Measurements from ENCODE around the gene FHIP1B.
"Not testable (repeated sequence)": the region's sequence is repeated elsewhere in the genome, so short reads cannot be mapped to it uniquely, and the experiment has no call there.

FHIP1B gene

DNA sequence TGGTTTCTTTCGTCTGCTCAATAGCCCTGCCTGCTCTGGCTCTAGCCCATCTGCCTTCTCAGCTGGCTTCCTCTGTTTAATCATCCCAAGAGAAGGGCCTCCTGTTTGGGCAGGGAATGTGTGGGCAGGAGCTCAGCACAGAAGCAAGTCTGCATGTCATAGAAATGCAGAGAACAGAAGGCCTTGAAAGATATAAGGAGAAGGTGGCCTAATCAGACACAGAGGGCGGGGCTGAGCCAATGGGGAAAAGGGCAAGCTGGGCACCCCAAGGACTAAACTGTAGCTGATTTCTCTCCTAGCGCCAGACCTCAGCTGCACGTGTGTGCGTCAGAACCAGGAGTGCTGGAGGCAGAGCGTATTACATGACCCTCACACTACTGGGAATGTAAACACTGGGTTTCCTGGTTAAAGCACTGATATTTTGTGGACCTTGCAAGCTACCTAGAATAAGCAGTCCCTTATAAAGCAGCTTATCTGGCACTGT, 17.6 kb upstream of the FHIP1B start:
- Histone ChIP-seq H2AFZ (ENCODE audit: low read depth, low read length) (no peak overlapping the region), H3K36me3 (ENCODE audit: insufficient read depth, low read length) (no peaks in the 10 kb centered on the region), H3K27me3 (ENCODE audit: insufficient read depth, low read length) (peaks cover 16% of the 10 kb centered on the region), H3K4me1 (ENCODE audit: insufficient read depth, low read length) (no peaks in the 10 kb centered on the region), H3K4me3 (ENCODE audit: low read length) (no peak overlapping the region), H3K9me3 (ENCODE audit: low read length) (no peaks in the 10 kb centered on the region)

DNA sequence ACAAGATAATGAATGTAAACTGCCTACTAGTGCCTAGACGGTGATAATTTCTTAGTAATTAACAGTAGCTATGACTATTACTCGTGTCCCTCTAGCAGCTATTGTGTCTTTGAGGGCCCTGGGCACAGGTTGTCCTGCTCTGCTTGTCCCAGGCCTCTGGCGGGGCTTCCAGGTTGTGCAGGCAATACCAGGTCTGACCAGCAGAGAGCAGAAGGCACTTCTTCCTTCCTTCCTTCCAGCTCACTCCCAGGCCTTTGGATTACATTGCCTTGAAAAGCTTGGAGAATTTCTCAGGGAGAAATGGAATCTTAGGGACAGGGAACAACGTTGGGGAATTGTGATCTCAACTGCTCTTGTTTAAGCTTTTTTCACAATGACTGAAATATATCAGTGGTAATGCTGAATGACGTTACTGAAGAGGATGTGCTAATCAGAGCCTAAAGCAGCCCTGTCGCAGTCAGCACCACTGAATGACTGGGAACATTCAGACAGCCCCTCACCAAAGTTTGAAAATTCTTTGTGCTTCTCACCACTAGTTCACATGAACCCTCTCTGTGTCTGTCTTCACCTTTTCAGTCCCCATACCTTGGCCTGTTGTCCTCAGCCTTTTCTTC, 16.8 kb upstream of the FHIP1B start:
- Histone ChIP-seq H2AFZ (ENCODE audit: low read depth, low read length) (no peak overlapping the region), H3K27me3 (ENCODE audit: insufficient read depth, low read length) (peaks cover 8% of the 10 kb centered on the region), H3K9me3 (ENCODE audit: low read length) (no peaks in the 10 kb centered on the region), H3K36me3 (ENCODE audit: insufficient read depth, low read length) (no peaks in the 10 kb centered on the region), H3K4me3 (ENCODE audit: low read length) (no peak overlapping the region), H3K4me1 (ENCODE audit: insufficient read depth, low read length) (no peaks in the 10 kb centered on the region)

DNA sequence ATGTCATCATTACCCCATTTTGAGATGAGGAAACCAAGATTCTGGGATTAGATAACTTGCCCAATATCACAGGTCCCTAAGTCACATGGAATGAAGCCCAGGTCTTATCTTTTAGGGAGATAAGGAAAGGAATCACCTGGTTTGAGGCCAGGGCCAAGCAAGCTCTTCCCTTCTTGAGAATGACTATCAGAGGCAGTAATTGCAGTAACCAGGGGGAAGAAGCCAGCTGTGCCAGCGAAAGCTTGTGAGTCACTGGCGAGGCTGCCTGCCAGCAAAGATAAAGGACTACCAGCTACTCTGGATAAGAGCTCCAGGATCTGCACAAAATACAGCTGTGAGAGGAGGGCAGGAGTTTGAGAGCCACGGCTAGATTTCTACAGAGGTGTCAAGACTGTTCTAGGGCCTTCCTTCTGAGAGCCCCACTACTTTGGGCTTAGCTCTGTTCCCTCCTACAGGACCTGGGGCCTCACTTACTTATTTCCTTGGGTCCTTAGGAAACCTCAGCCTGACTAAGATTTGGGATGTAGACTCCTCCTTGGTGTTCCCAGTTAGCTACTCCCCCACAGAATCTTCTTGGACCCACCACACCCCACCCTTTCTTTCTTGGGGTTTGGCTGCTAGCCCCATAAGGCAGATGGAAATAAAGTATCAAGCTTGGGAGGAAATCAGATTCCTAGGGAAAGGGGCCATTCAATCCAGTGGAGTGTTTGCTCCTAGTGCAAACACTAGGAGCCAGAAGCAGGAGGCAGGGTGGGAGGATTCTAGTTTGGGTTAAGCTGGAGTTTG, 15.5 kb upstream of the FHIP1B start:
- H3K4me3 ChIP-seq (ENCODE audit: low read length): no peak overlapping the region
- H3K36me3 ChIP-seq (ENCODE audit: insufficient read depth, low read length): no peaks in the 10 kb centered on the region
- no peaks in the 10 kb centered on the region for H3K9me3 ChIP-seq (ENCODE audit: low read length)
- H2AFZ ChIP-seq (ENCODE audit: low read depth, low read length): no peak overlapping the region
- H3K4me1 ChIP-seq (ENCODE audit: insufficient read depth, low read length): no peaks in the 10 kb centered on the region
- peaks cover 5% of the 10 kb centered on the region for H3K27me3 ChIP-seq (ENCODE audit: insufficient read depth, low read length)

DNA sequence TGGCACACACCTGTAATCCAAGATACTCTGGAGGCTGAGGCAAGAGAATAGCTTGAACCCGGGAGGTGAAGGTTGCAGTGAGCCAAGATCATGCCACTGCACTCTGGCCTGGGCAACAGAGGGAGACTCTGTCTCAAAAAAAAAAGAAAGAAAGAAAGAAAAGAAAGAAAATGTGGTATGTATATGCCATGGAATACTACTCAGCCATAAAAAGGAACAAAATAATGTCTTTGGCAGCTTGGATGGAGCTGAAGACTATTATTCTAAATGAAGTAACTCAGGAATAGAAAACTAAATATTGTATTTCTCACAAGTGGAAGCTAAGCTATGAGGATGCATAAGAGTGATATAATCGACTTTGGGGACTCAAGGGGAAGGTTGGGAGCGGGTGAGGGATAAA, 14.5 kb upstream of the FHIP1B start:
- not testable (repeated sequence) for H3K9me3 ChIP-seq (ENCODE audit: low read length); H3K36me3 ChIP-seq (ENCODE audit: insufficient read depth, low read length); H3K4me3 ChIP-seq (ENCODE audit: low read length); H3K27me3 ChIP-seq (ENCODE audit: insufficient read depth, low read length); H3K4me1 ChIP-seq (ENCODE audit: insufficient read depth, low read length); H2AFZ ChIP-seq (ENCODE audit: low read depth, low read length)

DNA sequence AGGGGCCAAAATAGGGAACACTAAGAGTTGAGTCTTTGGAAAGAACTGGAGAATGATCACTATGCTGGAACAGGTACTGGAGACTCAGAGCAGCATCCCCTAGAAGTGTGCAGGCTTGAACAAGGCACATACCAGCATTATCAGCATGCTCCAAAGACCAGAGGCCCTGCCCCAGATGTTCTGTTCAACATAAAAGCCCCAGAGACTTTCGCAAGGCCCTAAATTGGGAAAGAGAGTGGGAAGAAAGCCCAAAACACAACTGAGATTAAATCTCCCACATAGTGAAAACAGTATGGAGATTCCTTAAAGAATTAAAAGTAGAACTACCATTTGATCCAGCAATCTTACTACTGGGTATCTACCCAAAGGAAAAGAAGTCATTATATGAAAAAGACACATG, 13.8 kb upstream of the FHIP1B start:
- Histone ChIP-seq H3K9me3 (ENCODE audit: low read length) (no peaks in the 10 kb centered on the region), H3K4me3 (ENCODE audit: low read length) (no peak overlapping the region)

DNA sequence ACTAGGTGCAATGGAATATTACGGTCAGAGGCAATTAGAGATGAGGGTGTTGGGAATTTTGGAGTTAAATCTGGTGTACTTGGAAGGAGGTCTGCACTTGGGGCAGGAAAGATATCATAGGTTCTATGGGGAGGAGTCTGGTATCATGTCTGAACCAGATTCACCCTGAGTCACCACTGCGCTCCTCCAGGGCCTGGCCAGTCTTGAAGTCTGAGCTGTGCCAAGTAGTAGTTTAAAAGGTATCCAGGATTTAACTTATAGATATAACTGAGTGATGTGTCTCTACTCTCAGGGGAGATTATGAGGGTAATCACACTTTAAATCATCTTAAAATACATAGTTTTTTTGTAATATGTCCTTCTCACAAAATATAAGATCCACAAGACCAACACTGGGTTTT, 11.1 kb upstream of the FHIP1B start:
- no peaks in the 10 kb centered on the region for H3K4me1 ChIP-seq (ENCODE audit: insufficient read depth, low read length)
- peaks cover 9% of the 10 kb centered on the region for H3K27me3 ChIP-seq (ENCODE audit: insufficient read depth, low read length)
- no peaks in the 10 kb centered on the region for H3K36me3 ChIP-seq (ENCODE audit: insufficient read depth, low read length)
- no peaks in the 10 kb centered on the region for H3K9me3 ChIP-seq (ENCODE audit: low read length)
- H2AFZ ChIP-seq (ENCODE audit: low read depth, low read length): no peak overlapping the region
- no peak overlapping the region for H3K4me3 ChIP-seq (ENCODE audit: low read length)

More for the DNA sequence above, 13.8 kb upstream of the FHIP1B start:
- H2AFZ ChIP-seq (ENCODE audit: low read depth, low read length): no peak overlapping the region
- no peaks in the 10 kb centered on the region for H3K4me1 ChIP-seq (ENCODE audit: insufficient read depth, low read length)
- no peaks in the 10 kb centered on the region for H3K36me3 ChIP-seq (ENCODE audit: insufficient read depth, low read length)
- peaks cover 3% of the 10 kb centered on the region for H3K27me3 ChIP-seq (ENCODE audit: insufficient read depth, low read length)

DNA sequence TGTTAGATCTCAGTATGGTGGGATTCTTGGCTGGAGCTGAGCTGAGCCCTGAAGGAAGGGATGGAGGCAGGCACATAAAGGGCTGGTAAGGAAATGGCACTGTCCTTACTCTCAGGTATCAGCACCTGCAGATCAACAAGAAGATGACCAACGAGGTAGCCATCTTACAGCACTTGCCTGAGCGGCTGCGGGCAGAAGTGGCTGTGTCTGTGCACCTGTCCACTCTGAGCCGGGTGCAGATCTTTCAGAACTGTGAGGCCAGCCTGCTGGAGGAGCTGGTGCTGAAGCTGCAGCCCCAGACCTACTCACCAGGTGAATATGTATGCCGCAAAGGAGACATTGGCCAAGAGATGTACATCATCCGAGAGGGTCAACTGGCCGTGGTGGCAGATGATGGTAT, 6.9 kb upstream of the FHIP1B start:
- Histone ChIP-seq H2AFZ (ENCODE audit: low read depth, low read length) (no peak overlapping the region), H3K9me3 (ENCODE audit: low read length) (no peaks in the 10 kb centered on the region), H3K27me3 (ENCODE audit: insufficient read depth, low read length) (peaks cover 14% of the 10 kb centered on the region), H3K36me3 (ENCODE audit: insufficient read depth, low read length) (no peaks in the 10 kb centered on the region), H3K4me3 (ENCODE audit: low read length) (no peak overlapping the region), H3K4me1 (ENCODE audit: insufficient read depth, low read length) (no peaks in the 10 kb centered on the region)

DNA sequence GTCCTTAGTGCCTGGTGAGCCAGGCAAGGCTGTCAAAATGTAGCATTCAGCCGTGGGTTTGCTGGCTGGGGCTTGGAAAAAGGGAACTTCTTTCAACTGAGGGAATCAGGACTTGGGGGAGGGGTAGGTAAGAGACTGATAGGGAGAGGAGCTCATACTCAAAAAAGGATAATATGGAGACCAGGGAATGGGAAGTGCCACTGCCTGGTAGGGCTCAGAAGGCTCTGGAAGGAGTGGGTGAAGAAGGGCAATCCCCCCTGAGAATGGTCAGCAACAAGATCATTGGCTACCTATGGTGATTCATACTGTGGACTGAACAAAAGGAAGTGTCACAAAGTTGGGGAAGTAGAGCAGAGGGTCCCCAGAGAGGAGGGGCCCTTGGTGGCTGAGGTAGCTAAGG, 6.3 kb upstream of the FHIP1B start:
- Histone ChIP-seq H2AFZ (ENCODE audit: low read depth, low read length) (no peak overlapping the region), H3K9me3 (ENCODE audit: low read length) (no peaks in the 10 kb centered on the region), H3K4me3 (ENCODE audit: low read length) (no peak overlapping the region), H3K36me3 (ENCODE audit: insufficient read depth, low read length) (no peaks in the 10 kb centered on the region), H3K4me1 (ENCODE audit: insufficient read depth, low read length) (no peaks in the 10 kb centered on the region), H3K27me3 (ENCODE audit: insufficient read depth, low read length) (peaks cover 11% of the 10 kb centered on the region)

DNA sequence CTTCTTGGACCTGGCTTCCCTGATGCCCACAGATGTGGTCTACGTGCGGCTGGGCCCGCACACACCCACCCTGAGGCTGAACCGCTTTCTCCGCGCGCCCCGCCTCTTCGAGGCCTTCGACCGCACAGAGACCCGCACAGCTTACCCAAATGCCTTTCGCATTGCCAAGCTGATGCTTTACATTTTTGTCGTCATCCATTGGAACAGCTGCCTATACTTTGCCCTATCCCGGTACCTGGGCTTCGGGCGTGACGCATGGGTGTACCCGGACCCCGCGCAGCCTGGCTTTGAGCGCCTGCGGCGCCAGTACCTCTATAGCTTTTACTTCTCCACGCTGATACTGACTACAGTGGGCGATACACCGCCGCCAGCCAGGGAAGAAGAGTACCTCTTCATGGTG, 5.7 kb upstream of the FHIP1B start:
- Histone ChIP-seq H3K36me3 (ENCODE audit: insufficient read depth, low read length) (no peaks in the 10 kb centered on the region), H3K9me3 (ENCODE audit: low read length) (no peaks in the 10 kb centered on the region), H3K27me3 (ENCODE audit: insufficient read depth, low read length) (peaks cover 11% of the 10 kb centered on the region), H3K4me1 (ENCODE audit: insufficient read depth, low read length) (peaks cover 2% of the 10 kb centered on the region), H2AFZ (ENCODE audit: low read depth, low read length) (no peak overlapping the region), H3K4me3 (ENCODE audit: low read length) (no peak overlapping the region)

DNA sequence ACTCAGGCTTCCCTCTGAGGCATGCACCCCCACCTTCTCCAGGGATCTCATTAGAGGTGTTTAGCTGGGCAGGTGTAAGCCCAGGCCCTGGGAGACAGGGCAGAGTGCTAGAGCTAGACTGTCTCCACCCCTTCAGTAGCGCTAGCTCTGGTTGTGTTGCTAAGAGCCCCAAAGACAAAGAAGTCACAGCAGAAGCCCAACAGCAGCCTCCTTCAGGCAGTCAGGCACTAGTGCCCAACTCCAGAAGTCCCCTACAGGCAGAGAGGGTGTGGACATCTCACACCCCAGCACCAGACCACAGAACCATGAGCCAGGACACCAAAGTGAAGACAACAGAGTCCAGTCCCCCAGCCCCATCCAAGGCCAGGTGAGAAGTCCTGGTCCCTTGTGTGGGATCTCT, 4.5 kb upstream of the FHIP1B start, which contains the start of gene CNGA4:
Gene CNGA4 (plus strand): TSS at position 188 of the 400 bp plus-strand sequence. CDS start 118 bp downstream, at position 306.
- Histone ChIP-seq H3K4me3 (ENCODE audit: low read length) (no peak within 1 kb of the TSS), H2AFZ (ENCODE audit: low read depth, low read length) (no peak within 1 kb of the TSS), H3K36me3 (ENCODE audit: insufficient read depth, low read length) (no peaks in the 10 kb centered on the region), H3K27me3 (ENCODE audit: insufficient read depth, low read length) (peaks cover 11% of the 10 kb centered on the region), H3K4me1 (ENCODE audit: insufficient read depth, low read length) (peaks cover 6% of the 10 kb centered on the region), H3K9me3 (ENCODE audit: low read length) (no peaks in the 10 kb centered on the region)

DNA sequence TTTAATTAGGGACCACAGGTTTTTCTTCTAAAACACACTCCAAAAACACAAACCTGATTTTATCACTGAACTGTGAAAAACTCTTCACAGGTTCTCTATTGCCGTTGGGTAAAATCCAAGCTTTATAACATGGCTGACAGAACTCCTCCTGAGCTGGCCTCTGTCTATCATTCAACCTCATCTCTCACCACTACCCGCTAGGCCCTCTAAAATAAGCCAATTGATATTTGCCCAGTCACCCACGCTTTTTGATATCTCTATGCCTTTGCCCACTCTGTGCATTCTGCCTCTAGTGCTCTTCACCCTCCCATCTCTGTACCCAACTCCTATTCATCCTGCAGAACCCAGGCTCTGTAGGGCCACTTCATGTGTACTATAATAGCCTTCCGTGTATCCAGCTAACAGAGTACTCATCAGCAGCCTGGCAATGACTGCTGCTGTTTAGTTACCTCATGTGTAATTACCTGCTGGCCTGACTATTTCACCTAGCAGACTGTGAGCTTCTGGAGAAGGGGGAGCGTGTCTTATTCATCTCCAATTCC, 3.4 kb upstream of the FHIP1B start:
- Histone ChIP-seq H3K4me1 (ENCODE audit: insufficient read depth, low read length) (peaks cover 16% of the 10 kb centered on the region), H3K36me3 (ENCODE audit: insufficient read depth, low read length) (no peaks in the 10 kb centered on the region), H2AFZ (ENCODE audit: low read depth, low read length) (no peak overlapping the region), H3K27me3 (ENCODE audit: insufficient read depth, low read length) (peaks cover 11% of the 10 kb centered on the region), H3K4me3 (ENCODE audit: low read length) (no peak overlapping the region), H3K9me3 (ENCODE audit: low read length) (no peaks in the 10 kb centered on the region)

DNA sequence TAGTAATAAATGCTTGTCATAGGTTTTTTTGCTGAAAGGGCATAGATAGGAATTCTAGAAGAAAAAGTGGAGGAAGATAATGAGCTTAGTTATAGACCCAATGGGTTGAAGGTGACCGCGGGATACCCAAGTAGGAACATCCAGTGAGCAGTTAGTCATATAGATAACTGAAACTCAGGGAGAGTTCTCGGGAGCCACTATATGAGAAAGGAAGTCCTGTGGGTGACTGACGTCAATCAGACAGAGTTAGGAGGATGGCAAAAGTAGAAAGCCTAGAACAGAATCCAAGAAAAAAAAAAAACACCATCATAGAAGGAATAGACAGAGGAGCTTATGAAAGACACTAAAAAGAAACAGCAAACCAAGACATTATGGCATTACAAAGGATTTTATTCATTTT, 2.8 kb upstream of the FHIP1B start:
- H3K36me3 ChIP-seq (ENCODE audit: insufficient read depth, low read length): no peaks in the 10 kb centered on the region
- H3K4me1 ChIP-seq (ENCODE audit: insufficient read depth, low read length): peaks cover 16% of the 10 kb centered on the region
- peaks cover 7% of the 10 kb centered on the region for H3K27me3 ChIP-seq (ENCODE audit: insufficient read depth, low read length)

DNA sequence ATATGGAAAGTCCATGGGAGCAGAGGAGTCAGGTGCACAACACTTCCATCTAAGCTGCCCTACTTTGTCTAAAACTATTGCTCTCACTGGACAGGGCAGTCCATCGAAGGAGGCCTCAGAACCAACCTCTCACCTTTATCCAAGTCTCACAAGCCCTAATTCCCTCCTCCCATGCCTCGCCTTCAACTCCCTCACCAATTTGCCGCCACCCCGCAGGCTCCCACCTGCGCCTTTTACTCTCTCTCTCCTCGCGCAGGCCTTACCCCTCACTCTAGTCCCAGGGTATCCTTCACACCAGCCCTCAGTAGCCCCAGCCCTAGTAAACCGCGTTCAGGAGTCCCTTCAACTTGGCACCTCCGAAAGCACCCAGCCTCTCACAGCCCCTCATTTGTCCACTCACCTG, 451 bp downstream of the FHIP1B start:
- Histone ChIP-seq H3K4me3 (ENCODE audit: low read length) (peak overlapping the region; percentile 78), H3K9me3 (ENCODE audit: low read length) (no peaks in the 10 kb centered on the region), H3K27me3 (ENCODE audit: insufficient read depth, low read length) (peaks cover 2% of the 10 kb centered on the region), H2AFZ (ENCODE audit: low read depth, low read length) (peak overlapping the region; percentile 60), H3K4me1 (ENCODE audit: insufficient read depth, low read length) (peaks cover 16% of the 10 kb centered on the region), H3K36me3 (ENCODE audit: insufficient read depth, low read length) (no peaks in the 10 kb centered on the region)

More for the DNA sequence above, 2.8 kb upstream of the FHIP1B start:
- no peak overlapping the region for H2AFZ ChIP-seq (ENCODE audit: low read depth, low read length)
- no peak overlapping the region for H3K4me3 ChIP-seq (ENCODE audit: low read length)
- H3K9me3 ChIP-seq (ENCODE audit: low read length): no peaks in the 10 kb centered on the region

Data from neuron (in vitro differentiated cells).